Measurements from ENCODE around the gene SV2B.

SV2B gene

DNA sequence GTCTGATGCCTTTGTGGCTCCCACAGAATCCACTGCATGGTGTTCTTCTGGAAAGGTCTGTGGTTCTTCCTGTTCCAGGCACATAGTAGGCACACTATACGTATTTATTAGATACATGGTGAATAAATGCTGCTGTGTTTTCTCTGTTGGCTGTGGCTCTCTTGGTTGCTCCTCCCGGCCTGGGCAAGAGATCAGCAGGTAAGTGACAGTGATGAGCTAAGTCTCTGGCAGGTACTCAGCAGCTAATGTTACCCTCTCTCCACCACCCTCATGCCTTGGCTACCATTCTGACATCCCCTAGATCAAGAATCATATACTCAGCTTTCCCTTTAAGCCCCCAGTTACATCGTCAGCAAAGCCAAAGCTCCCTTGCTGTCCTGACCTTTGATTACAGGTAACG, 8.4 kb downstream of the SV2B start:
- DNase-seq, result no peak

DNA sequence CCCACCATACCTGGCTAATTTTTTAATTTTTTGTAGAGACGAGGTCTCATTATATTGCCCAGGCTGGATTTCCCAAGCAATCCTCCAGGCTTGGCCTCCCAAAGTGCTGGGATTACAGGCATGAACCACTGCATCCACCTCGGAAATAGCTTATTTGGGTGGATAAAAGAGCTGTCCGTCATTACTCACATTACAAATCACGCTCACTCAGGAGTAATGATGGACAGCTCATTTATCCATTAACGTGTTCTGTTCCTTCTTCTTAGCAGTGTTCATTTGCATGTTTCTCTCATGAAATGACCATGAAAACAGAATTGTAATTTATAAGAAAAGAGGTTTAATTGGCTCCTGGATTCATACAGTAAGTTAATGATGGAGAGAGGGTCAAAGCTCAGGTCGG, 9.8 kb downstream of the SV2B start:
- DNase-seq, result no peak

DNA sequence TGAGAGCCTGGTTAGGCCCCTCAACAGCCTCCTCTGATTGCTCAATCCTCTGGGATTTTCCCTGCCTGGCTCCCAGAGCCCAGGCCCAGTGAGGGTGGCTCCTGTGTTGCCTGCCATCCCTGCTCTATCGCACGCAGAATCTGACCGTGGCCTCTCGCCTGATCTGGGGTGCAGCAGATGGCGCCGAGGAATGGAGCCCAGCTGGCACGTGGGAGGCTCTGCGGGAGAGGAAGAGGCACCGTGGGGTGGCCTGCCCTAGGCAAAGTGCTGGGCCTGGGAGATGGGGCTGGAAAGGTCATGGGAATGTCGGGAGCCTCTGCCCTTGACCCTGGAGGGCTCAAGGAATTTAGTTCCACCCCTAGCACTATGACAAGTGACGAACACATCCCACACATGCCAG, 10.3 kb downstream of the SV2B start:
- DNase-seq, result no peak

DNA sequence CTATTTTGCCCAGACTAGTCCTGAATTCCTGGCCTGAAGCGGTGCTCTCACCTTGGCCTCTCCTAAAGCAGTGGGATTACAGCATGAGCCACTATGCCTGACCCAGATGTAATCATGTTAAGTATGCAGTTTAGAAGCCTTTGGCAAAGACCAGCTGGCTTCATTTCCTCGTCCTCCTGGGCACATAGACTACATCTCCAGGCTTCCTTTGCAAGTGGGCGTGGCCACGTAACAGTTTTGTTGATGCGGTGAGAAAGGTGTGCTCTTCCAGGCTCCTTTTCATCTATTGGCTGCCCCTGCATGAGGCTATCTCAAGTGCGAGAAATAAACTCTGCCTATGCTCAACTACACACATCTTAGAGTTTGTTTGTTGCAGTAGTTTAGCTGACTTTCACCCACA, 13.0 kb downstream of the SV2B start:
- DNase-seq, result no peak

DNA sequence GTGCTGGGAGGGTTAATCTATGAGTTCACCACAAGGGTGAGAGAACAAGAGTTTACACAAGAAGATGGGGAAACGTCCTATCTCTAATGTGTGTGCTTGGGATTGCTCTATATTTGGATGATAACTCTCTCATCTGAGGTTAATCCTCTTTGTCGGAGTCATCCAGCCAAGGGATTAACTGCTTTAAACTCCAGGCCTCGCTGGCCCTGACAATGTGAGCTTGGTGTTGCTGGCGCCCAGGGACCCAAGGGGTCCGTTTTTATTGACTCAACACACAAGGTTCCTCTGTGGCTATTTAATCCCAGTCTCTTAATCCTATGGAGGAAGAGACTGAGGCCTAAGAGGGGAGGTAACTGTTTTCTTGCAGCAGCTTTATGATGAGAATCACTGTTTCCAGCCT, 14.2 kb downstream of the SV2B start:
- no peak for DNase-seq

DNA sequence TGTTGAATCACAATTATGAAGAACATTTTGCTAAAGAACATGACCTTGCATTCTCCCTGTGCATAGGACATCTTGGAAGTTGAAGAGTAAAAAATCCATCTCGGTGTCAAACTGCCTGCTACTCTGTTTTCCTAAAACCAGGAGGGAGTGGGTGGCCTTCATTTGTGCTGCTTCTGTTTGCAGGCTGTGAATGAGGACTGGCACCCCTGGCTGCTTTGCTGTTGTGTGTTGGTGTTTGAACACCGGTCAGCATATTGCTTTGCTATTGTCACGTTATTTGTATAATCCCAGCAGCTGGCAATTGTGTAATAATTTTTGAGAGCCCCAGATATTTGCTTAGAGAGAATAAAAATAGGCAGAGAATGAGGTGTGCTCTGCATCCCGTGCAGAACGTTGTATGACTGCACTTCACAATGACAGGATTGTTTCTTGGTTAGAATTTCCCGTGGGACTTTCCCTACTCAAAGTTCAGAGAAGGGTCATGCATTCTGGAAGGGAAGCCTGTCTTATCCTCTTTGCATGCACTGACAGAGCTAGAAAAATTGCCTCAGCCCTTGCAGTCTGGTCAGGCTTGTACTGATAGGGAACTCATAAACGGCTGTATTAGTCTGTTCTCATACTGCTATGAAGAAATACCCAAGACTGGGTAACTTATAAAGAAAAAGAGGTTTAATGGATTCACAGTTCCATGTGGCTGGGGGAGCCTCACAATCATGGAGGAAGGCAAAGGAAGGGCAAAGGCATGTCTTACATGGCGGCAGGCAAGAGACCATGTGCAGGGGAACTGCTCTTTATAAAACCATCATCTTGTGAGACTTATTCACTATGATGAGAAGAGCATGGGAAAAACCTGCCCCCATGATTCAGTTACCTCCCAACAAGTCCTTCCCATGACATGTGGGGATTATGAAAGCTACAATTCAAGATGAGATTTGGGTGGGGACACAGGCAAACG, 16.3 kb downstream of the SV2B start:
- DNase-seq, result no peak

DNA sequence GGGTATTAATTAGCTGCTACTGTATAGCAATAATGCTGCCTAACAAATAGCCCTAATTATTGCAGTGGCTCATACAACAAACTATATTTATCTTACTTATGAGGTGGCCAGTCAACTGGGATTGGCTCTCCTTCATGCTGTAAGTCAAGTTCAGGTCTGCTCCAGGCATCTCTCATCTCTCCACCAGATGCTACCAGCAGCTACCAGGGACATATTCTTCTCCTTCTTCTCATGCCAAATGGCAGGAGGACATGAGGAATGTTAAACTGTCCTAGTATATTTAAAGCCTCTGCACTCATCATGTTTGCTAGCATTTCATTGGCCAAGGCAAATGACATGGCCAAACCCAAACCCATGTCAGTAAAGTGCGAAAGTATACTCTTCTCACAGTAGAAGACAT, 17.3 kb downstream of the SV2B start:
- no peak for DNase-seq

DNA sequence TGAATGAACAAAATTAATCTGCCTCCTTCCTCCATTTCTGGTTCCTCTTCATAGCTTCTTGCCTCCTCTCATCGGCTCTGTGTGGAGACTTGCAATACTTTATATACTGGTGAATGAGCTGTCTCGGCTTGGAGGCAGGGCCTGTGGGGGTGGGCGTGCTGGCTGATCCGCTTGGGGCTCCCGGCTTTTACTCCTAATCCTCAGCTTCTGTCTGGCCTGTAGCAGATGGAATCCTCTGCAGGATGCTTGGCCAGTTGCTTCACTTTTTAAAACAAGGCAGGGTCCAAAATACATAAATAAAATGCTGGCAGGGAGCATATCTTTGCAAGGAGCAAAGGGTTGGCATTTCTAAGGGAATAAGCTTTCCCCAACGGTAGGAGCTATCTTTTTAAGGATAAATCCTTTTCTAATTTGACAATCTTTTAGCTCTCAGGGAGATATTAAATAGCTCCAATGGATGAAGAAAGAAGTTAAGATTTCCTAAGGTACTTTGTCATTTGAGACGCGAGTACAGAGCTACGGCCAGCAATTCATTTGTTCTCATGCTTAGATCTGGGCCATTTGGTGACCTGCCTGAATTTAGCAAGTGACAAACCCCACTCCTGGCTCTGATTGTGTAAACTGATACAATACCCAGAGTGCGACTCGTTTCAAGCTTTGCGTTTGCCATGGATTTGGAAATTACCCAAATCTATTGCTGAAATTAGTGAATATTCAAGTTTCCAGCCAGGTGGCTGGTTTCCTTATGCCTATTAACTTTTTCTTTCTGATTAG, 18.9 kb downstream of the SV2B start:
- DNase-seq, result no peak

DNA sequence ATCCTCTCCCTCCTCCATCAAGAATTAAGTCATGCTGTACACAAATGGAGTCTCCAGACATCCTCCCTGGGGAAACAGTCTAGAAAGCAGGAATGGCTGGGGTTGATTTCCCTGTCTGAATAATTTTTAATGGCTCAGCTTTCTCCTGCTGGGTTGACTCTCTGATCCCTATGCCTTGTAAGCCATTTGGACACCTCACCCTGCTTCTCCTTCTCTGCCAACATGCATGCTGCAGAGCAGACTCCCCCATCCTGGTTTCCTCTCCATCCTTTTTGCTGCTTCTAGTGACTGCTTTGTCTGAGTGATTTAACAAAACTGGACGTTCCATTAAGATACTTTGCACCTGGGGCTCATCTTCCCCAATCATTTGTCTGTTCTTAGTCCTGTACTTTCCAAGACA, 22.2 kb downstream of the SV2B start:
- no peak for DNase-seq

DNA sequence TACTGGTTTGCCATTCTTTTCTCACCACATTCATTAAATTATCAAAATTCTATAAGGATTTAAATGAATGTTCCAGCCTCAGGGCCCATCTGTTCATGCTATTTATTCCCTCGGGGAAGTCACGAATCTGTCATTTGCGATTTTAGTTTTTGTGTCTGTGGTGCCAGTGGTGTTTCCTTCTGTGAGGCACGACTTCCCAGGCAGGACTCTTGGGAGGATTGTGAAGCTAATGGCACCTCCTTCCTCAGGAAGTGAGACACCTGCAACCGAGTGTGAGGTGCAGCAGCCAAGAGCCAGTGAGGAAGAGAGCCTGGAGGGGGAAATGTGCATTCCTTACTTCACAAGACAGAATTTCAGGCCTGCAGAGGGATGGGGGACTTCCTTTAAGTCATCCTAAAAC, 24.1 kb downstream of the SV2B start:
- DNase-seq, result no peak

DNA sequence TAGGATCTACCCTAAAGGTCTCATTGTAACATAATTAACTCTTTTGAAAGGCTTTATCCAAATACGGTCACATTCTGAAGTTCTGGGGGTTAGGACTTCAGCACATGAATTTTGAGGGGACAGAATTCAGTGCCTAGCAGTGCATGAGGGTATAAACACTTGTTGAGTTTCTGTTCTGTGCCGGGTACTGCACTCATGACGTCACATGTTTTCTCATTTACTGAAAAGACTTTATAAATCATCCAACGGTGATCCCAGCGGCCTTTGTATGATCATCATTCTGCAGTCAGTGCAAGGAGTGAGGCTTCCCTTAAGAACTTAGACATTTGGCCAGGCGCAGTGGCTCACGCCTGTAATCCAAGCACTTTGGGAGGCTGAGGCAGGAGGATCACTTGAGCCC, 25.1 kb downstream of the SV2B start:
- no peak for DNase-seq

DNA sequence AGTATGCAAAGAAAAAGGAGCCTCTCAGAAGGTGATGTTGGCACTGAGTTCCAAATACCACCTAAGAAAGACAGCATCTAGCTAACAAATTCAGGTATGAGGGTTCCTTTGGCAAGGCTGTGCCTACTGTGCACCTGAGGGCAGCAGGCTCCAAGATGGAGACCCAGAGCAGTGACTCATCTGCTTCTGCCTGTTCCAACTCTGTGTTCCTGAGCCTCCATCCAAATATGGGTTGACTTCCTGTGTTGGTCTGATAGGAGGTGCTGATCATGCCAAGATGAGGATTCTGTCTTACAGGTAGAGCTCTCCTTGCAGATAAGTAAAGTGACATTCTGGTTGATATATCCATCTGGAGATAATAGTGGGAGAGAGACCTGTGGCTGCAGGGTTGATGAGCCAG, 26.0 kb downstream of the SV2B start:
- DNase-seq, result no peak

DNA sequence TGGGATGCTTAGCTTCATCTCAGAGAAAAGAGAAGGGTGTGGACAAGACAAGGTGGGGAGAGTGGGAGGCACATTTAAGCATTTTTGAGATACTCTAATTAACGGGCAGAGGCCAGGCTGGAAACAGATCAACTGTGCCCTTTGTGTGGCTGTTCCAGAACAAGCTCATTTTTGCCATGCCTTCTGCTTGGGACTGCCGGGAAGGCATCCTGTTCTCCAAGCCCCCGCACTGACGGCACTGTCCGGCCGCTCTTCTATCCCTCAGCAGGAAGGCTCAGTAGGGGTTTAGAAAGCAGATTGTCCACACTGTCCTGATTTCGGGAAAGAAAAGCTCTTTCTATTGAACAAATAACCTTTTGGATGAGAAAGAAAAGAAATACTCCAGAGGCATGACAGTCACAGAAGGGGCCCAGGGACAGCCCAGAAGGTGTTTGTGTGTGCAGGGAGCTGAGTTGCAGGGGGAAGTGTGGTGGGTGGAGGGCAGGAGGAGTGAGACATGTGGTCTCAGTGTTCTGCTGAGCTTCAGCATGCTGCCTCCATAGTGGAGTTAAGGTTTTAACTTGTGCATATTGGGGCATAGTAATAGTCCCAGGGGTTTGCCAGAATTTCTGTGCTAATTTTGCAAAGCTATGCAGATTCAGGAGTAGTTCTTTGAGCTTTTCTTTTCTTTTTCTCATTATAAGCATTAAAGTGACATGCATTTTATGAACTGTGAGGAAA, 27.3 kb downstream of the SV2B start:
- DNase-seq, result no peak

DNA sequence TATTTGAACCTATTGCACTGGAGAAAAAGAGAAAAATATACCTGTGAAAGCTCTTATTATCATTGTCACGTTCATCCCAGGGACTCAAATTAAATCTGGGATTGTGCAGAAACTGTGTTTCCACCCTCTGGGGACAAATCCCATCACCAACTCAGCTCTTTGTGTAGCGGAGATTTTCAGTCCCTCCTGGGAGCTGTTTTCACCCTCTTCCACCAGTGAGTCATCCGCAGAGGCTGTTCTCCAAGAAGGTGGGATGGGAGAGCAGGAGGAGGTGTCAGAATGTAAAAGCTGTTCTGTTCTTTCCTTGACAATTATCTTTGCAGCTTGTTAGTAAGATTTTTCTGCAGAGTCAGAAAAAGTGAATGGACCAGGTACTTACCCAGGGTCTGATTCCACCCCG, 28.0 kb downstream of the SV2B start:
- DNase-seq, result no peak

DNA sequence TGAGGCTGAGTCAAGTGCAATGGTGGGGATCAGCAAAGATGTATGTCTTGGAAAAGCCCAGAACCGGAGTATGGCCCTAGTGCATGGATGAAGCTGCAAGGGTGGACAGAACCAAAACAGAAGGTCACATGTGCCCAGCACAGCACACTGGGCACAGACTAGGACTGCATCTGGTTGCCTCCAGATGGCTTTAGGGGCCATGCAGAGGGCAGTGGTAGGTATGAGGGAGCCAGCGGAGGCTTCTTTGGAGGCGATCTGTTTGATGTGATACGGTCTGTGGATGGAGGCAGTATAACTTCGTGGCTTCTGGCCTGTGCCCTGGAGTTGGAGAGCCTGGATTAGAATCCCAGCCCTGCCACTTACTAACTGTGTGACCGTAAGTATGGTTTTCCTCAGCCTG, 29.4 kb downstream of the SV2B start:
- no peak for DNase-seq

DNA sequence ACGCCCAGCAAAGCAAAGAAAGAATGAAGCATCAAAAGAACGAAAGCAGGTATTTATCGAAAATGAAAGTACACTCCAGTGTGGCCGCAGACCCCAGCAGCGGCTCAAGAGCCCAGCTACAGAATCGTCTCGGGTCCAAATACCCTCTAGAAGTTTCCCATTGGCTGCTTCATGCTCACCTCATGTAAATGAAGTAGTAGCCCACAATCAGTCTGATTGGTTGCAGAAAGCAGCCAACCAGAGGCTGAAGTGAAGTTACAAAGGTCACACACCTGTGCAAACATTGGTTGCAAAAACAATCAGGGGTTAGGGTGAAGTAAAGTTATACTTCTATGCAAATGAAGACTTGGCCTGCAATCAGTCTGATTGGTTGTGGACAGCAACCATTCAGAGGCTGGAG, 32.0 kb downstream of the SV2B start:
- no peak for DNase-seq

DNA sequence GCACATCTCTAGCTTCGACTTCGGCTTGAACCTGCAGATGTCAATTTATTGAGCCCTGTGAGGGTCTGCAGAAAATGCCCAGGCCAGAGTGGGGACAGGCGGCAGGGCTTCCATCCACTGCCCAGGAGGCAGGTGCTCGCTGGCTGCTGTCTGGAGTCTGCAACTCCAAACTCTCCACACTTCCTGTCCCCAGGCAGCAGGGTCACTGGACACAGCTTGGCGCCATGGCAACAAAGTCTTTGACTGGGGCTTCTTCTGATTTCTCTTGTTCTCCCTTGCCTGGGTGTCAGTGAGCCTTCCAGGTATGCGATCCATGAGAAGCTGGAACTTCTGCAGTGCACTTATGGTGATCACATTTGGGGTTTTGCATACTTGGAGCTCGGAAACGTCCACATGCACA, 33.5 kb downstream of the SV2B start:
- no peak for DNase-seq

DNA sequence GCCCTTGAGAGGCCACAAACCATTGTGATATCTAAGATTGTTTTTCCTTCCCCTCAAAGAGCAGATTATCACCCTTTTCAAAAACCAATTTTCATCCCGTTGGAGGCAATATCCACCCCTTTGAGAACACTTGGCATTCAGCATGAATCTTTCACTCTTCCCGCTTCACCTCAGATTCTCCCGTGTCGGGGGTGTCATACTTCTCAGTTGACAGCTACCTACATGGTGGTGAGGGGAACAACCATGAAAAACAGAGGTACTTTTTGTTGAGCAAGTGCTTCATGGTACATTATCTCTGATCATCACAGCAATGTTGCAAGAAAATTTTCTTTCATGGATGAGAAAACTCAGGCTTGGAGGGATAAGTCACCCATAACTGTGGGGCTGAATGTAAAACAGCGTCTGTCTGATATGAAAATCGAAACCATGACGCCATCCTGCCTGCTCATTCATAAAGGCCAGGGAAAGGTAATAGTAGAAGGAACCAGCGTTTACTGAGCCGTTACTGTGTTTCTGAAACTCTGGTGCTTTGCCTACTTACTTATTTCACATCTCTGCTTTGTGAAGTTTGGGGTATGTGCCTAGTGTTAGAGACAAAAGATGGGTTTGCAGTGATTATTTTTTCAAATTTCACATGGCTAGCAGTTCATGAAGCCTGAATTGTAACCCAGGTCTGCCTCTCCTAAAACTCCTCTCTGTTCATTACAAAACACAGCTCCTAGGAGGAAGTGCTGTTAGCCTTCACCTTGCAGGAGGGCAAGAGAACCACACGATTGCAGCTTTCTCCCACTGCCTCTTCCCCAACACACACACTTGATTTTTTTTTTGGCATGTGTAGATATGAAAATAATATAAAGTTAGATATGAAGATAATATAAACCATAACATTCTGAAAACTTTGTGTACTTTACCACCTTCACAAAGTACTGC, 35.4 kb downstream of the SV2B start:
- DNase-seq, result no peak

DNA sequence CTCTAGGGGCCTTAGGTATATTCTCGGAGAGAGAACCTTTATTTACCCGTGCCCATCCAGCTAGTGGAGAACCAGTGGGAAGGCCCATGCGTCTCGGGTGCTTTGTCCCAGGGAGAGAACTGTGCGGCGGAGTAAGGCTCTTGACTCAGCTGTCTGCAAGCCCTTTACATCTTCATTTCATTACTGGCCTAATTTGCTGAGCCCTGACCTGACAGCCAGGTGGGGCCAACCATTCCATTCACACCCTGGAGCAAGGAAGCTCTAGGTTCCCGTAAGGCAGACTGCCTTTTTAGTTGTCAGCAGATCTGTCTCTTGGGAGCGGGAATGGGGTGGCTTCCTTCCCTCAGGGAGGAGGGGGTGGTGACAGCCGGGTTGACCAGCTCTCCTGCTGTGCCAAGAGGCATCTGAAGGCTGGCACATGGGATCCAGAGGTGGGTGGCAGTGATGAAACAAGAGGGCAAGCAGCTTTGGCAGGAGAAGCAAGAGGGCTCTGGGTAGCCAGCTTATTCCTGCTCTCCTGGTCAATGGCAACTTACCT, 36.4 kb downstream of the SV2B start:
- no peak for DNase-seq

DNA sequence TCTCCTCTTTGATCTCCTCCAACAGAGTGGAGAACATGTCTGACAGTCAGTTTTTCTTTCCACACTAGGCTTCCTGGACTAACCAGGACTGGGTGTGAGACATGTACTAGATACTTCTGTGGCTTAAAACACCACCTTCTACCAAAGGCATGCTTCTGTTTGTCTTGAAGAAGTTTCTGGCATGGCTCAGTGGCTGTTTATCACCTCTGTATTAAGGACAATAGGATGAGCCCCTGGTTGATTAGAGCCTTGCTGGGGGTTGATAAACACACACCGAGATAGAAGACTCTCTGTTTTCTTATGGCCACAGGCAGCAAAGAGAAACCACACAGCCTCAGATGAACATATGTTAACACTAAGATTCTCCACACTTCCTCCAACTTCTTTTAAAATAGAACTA, 40.5 kb downstream of the SV2B start:
- DNase-seq, result no peak

DNA sequence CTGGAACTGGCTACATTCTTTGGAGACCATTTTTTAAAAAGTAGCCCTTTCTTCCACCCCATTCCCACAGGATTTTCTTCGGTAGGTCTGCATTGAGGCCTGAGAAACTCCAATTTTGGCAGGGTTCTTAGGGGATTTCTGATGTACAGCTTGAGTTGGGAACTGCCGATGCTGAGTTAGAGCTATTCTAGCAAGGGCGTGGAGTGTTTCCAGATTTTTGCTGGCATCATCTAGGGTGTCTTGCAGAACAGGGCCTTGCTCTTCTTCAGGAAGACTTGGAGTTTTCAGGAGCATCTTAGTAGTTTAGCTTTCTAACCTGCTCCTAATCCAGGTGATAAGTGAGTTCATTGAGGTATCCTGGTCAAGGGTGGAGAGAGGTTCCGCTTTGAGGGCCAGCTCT, 41.0 kb downstream of the SV2B start:
- DNase-seq, result no peak

DNA sequence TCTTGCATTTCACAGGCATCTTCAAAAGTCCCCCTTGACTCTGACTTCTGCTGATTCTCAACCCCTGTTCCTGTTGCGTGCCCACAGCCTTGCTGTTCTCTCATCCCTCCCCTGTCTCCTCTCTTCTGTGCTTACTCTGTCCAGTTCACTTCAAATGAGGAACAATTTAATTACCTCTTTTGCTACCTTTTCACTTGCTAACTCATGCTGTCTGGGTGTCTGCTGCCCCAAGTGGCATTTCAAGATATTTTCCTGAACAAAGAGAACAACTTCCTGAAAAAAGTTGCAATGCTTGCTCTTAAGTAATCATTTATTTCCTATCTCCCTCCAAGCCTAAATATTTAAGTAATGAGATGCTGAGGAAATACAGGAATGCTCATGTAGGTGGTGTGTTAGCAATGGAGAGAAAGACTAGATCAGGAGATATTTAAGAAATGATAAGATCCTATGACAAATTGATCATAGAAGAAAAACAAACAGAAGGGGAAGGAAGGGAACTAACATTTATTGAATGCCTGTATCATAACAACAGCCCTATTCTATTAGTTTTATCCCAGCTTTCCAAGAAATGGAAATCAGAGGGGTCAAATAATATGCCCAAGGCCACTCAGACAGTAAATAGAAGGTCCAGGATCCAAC, 42.2 kb downstream of the SV2B start:
- no peak for DNase-seq

Data from T1000 (cell line).